Fibroblast of gingiva (primary cell): Measurements from ENCODE around the gene ANKRD34A.
A peak's percentile ranks its signal among the peaks of the same experiment; 100 is the strongest.

ENCODE experiments used
- DNase-seq: peaks from one replicate; pipeline ENCODE4 v3.0.0-alpha.2; 2011; ENCODE audit warnings: low read depth

ANKRD34A gene

GRCh38 chr1:145964328-145965118, at the start of gene ANKRD34A, which contains the start of gene POLR3GL:
Gene ANKRD34A (minus strand): TSS chr1:145964575. CDS start chr1:145961759, 2,816 bp downstream.
Gene POLR3GL (plus strand): TSS chr1:145964690. CDS start chr1:145974866, 10,176 bp downstream.
- peak; percentile 91 for DNase-seq

GRCh38 chr1:146013559-146013922, 49.2 kb upstream of the ANKRD34A start:
- no peak for DNase-seq

- peak; percentile 70 for DNase-seq
Observed at GRCh38 chr1:146012703-146013558, 48.6 kb upstream of the ANKRD34A start.

GRCh38 chr1:146010126-146010738, 45.9 kb upstream of the ANKRD34A start:
- DNase-seq, result no peak

- no peak for DNase-seq
Observed at GRCh38 chr1:146007489-146008133, 43.2 kb upstream of the ANKRD34A start.

GRCh38 chr1:146001709-146002108, 37.3 kb upstream of the ANKRD34A start:
- no peak for DNase-seq

- peak; percentile 31 for DNase-seq
Observed at GRCh38 chr1:145999321-146000024, 35.1 kb upstream of the ANKRD34A start.

- DNase-seq, result no peak
Observed at GRCh38 chr1:145997718-145998023, 33.3 kb upstream of the ANKRD34A start.

GRCh38 chr1:145997016-145997717, 32.8 kb upstream of the ANKRD34A start:
- no peak for DNase-seq

- peak; percentile 99 for DNase-seq
Observed at GRCh38 chr1:145996433-145997015, 32.1 kb upstream of the ANKRD34A start, which contains the start of gene TXNIP. Gene TXNIP (minus strand): TSS chr1:145996579. CDS start chr1:145996266, 313 bp downstream.

- DNase-seq, result no peak
Observed at GRCh38 chr1:145995964-145996432, 31.6 kb upstream of the ANKRD34A start.

- no peak for DNase-seq
Observed at GRCh38 chr1:145995148-145995881, 30.9 kb upstream of the ANKRD34A start.

- DNase-seq, result no peak
Observed at GRCh38 chr1:145994391-145995120, 30.2 kb upstream of the ANKRD34A start.

GRCh38 chr1:145993618-145994390, 29.4 kb upstream of the ANKRD34A start:
- no peak for DNase-seq

- DNase-seq, result no peak
Observed at GRCh38 chr1:145992958-145993617, 28.7 kb upstream of the ANKRD34A start.

GRCh38 chr1:145992502-145992936, 28.1 kb upstream of the ANKRD34A start:
- DNase-seq, result no peak

GRCh38 chr1:145991735-145992412, 27.5 kb upstream of the ANKRD34A start:
- DNase-seq, result peak; percentile 48
